ENCODE measurements around the gene SDC3.

SDC3 gene

GRCh38 chr1:30881319-30882181 lies 27.0 kb downstream of the SDC3 start:
- Histone ChIP-seq H3K27ac (no peak overlapping the region), H3K4me3 (no peak overlapping the region)
- no peak for DNase-seq (ENCODE audit: low spot score)
- TF ChIP-seq, protein P1, sequence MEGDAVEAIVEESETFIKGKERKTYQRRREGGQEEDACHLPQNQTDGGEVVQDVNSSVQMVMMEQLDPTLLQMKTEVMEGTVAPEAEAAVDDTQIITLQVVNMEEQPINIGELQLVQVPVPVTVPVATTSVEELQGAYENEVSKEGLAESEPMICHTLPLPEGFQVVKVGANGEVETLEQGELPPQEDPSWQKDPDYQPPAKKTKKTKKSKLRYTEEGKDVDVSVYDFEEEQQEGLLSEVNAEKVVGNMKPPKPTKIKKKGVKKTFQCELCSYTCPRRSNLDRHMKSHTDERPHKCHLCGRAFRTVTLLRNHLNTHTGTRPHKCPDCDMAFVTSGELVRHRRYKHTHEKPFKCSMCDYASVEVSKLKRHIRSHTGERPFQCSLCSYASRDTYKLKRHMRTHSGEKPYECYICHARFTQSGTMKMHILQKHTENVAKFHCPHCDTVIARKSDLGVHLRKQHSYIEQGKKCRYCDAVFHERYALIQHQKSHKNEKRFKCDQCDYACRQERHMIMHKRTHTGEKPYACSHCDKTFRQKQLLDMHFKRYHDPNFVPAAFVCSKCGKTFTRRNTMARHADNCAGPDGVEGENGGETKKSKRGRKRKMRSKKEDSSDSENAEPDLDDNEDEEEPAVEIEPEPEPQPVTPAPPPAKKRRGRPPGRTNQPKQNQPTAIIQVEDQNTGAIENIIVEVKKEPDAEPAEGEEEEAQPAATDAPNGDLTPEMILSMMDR (IDR thresholded peaks at IDR 0.05) = no peak

GRCh38 chr1:30880678-30881318 lies 27.8 kb downstream of the SDC3 start:
- no peak overlapping the region for H3K27ac ChIP-seq
- no peak for DNase-seq (ENCODE audit: low spot score)
- H3K4me3 ChIP-seq = no peak overlapping the region
- TF ChIP-seq, protein P1 (IDR thresholded peaks at IDR 0.05) = no peak

GRCh38 chr1:30879940-30880677 lies 28.4 kb downstream of the SDC3 start:
- Histone ChIP-seq H3K4me3 (no peak overlapping the region), H3K27ac (peak overlapping the region in 1 of 2 donors; percentile 41)
- TF ChIP-seq, protein P1 (IDR thresholded peaks at IDR 0.05) = no peak
- DNase-seq (ENCODE audit: low spot score) = no peak

GRCh38 chr1:30879126-30879786 lies 29.3 kb downstream of the SDC3 start:
- H3K27ac ChIP-seq = peak overlapping the region in 1 of 2 donors; percentile 41
- no peak overlapping the region for H3K4me3 ChIP-seq

DNA sequence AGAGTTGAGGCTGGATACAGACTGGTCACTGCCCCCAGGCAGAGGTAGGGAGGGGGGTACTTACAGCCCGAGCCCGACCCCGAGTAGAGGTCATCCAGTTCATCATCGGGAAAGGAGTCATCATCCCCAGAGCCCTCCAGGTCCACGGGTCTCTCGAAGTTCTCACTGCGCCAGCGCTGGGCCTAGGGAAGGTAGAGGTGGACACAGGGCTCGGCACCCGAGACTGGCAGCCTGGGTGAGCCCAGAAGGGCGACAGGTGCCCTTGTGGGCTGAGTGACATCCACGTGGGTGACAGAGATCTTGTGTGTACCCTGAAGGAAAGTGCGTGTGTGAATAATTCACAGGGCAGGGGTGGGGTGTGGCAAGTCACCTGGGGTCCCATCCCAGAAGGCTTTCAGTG lies 30.0 kb downstream of the SDC3 start:
- TF ChIP-seq, protein P1 (IDR thresholded peaks at IDR 0.05) = no peak
- H3K27ac ChIP-seq = peak overlapping the region in 1 of 2 donors; percentile 62
- H3K4me3 ChIP-seq = no peak overlapping the region
- no peak for DNase-seq (ENCODE audit: low spot score)

More at GRCh38 chr1:30879126-30879786, 29.3 kb downstream of the SDC3 start:
- TF ChIP-seq, protein P1 (IDR thresholded peaks at IDR 0.05) = no peak
- DNase-seq (ENCODE audit: low spot score) = no peak

- peak overlapping the region; percentile 62 to 70 for H3K27ac ChIP-seq
- TF ChIP-seq, protein P1 (IDR thresholded peaks at IDR 0.05) = no peak
- no peak overlapping the region for H3K4me3 ChIP-seq
- DNase-seq (ENCODE audit: low spot score) = no peak
Observed at GRCh38 chr1:30878016-30878415, 30.5 kb downstream of the SDC3 start.

Data from coronary artery (tissue), 2 donors.